Activated CD8-positive, alpha-beta memory T cell treated with anti-CD3 and anti-CD28 coated beads for 48 hours (primary cell): Measurements from ENCODE around the gene PLCG1.

Experiments used
- DNase-seq, 3 experiments: peaks; one replicate each; pipeline ENCODE4 v3.0.0-alpha.2; 2020; ENCODE audit warnings: low read depth in 2 of 3, low spot score in 2 of 3

PLCG1 gene

GRCh38 chr20:41204304-41205265, 67.2 kb downstream of the PLCG1 start:
- no peak for DNase-seq

- no peak for DNase-seq
Observed at GRCh38 chr20:41205313-41205712, 68.0 kb downstream of the PLCG1 start.

- no peak for DNase-seq
Observed at GRCh38 chr20:41213150-41213820, 75.9 kb downstream of the PLCG1 start.

GRCh38 chr20:41214202-41214601, 76.9 kb downstream of the PLCG1 start:
- no peak for DNase-seq

GRCh38 chr20:41214666-41215065, 77.3 kb downstream of the PLCG1 start:
- no peak for DNase-seq

GRCh38 chr20:41217422-41217821, 80.1 kb downstream of the PLCG1 start:
- no peak for DNase-seq

- no peak for DNase-seq
Observed at GRCh38 chr20:41218466-41218865, 81.1 kb downstream of the PLCG1 start.

GRCh38 chr20:41219824-41220223, 82.5 kb downstream of the PLCG1 start:
- DNase-seq: no peak

- DNase-seq: no peak
Observed at GRCh38 chr20:41221614-41222218, 84.4 kb downstream of the PLCG1 start.

- DNase-seq: no peak
Observed at GRCh38 chr20:41222296-41222695, 85.0 kb downstream of the PLCG1 start.

GRCh38 chr20:41222703-41223102, 85.4 kb downstream of the PLCG1 start:
- no peak for DNase-seq

GRCh38 chr20:41223112-41223511, 85.8 kb downstream of the PLCG1 start:
- no peak for DNase-seq

- DNase-seq: no peak
Observed at GRCh38 chr20:41224281-41224680, 86.9 kb downstream of the PLCG1 start.

GRCh38 chr20:41225091-41225490, 87.7 kb downstream of the PLCG1 start:
- no peak for DNase-seq

GRCh38 chr20:41226426-41226825, 89.1 kb downstream of the PLCG1 start:
- no peak for DNase-seq
